Trophoblast cell (in vitro differentiated cells and primary cell): ENCODE results near the gene FAM83C.
A peak's percentile ranks its signal among the peaks of the same experiment; 100 is the strongest.

Experiments used
- DNase-seq, 2 donors: peaks; one replicate each; pipeline ENCODE4 v3.0.0-alpha.2; 2016
- H2AFZ ChIP-seq: 2 replicates; pipeline ENCODE4 v1.6.1; 2013; ENCODE audit warnings: low read length, moderate library complexity, mild to moderate bottlenecking; ENCODE audit not compliant: insufficient read depth, poor library complexity
- H2AK5ac ChIP-seq: 2 replicates; pipeline ENCODE4 v1.6.1; 2013; ENCODE audit warnings: mild to moderate bottlenecking, low read length
- H2BK120ac ChIP-seq: 2 replicates; pipeline ENCODE4 v1.6.1; 2013; ENCODE audit warnings: low read length, mild to moderate bottlenecking, moderate library complexity; ENCODE audit not compliant: insufficient read depth, poor library complexity
- H2BK12ac ChIP-seq: 2 replicates; pipeline ENCODE4 v1.6.1; 2013; ENCODE audit warnings: mild to moderate bottlenecking, low read length, moderate library complexity
- H2BK5ac ChIP-seq: 2 replicates; pipeline ENCODE4 v1.6.1; 2013; ENCODE audit warnings: low read length, low read depth, moderate library complexity, mild to moderate bottlenecking; ENCODE audit not compliant: poor library complexity
- H3K14ac ChIP-seq: 2 replicates; pipeline ENCODE4 v1.6.1; 2013; ENCODE audit warnings: mild to moderate bottlenecking, low read length
- H3K18ac ChIP-seq: 2 replicates; pipeline ENCODE4 v1.6.1; 2013; ENCODE audit warnings: mild to moderate bottlenecking, low read length
- H3K23ac ChIP-seq: 2 replicates; pipeline ENCODE4 v1.6.1; 2013; ENCODE audit warnings: low read length
- H3K27ac ChIP-seq: 2 replicates; pipeline ENCODE4 v1.5.1; 2013; ENCODE audit warnings: low read depth, mild to moderate bottlenecking, inconsistent platforms, low read length, moderate library complexity
- H3K27me3 ChIP-seq: 2 replicates; pipeline ENCODE4 v1.6.1; 2013; ENCODE audit warnings: inconsistent platforms, mild to moderate bottlenecking, low read length, moderate library complexity; ENCODE audit not compliant: insufficient read depth
- H3K36me3 ChIP-seq, 2 experiments: 1 replicate in 1 of 2; 2 replicates in 1 of 2; pipeline ENCODE4 v1.6.1; 2013; ENCODE audit warnings: low read length in 2 of 2, mild to moderate bottlenecking in 2 of 2, moderate library complexity in 1 of 2; ENCODE audit not compliant: insufficient read depth in 2 of 2, control insufficient read depth in 1 of 2
- H3K4ac ChIP-seq: 2 replicates; pipeline ENCODE4 v1.6.1; 2013; ENCODE audit warnings: low read depth, mild to moderate bottlenecking, low read length, moderate library complexity
- H3K4me1 ChIP-seq, 2 experiments: 1 replicate in 1 of 2; 2 replicates in 1 of 2; pipeline ENCODE4 v1.6.1; 2013; ENCODE audit warnings: low read length in 2 of 2, mild to moderate bottlenecking in 2 of 2, moderate library complexity in 1 of 2; ENCODE audit not compliant: insufficient read depth in 2 of 2, control insufficient read depth in 1 of 2
- H3K4me2 ChIP-seq: 2 replicates; pipeline ENCODE4 v1.6.1; 2013; ENCODE audit warnings: inconsistent platforms, mild to moderate bottlenecking, low read length, moderate library complexity
- H3K4me3 ChIP-seq: 2 replicates; pipeline ENCODE4 v1.5.1; 2013; ENCODE audit warnings: mild to moderate bottlenecking, low read depth, low read length, inconsistent platforms
- H3K79me1 ChIP-seq: one replicate; pipeline ENCODE4 v1.6.1; 2013; ENCODE audit warnings: low read length
- H3K79me2 ChIP-seq: 2 replicates; pipeline ENCODE4 v1.6.1; 2013; ENCODE audit warnings: low read length, mild to moderate bottlenecking; ENCODE audit not compliant: control insufficient read depth, insufficient read depth, poor library complexity
- H3K9ac ChIP-seq: 2 replicates; pipeline ENCODE4 v1.6.1; 2013; ENCODE audit warnings: mild to moderate bottlenecking, low read length
- H3K9me3 ChIP-seq: 2 replicates; pipeline ENCODE4 v1.6.1; 2013; ENCODE audit warnings: low read depth, mild to moderate bottlenecking, control low read depth, inconsistent platforms, low read length; ENCODE audit not compliant: insufficient read depth
- H4K12ac ChIP-seq: 2 replicates; pipeline ENCODE4 v1.6.1; 2013; ENCODE audit warnings: low read depth, mild to moderate bottlenecking, low read length, moderate library complexity
- H4K8ac ChIP-seq: 2 replicates; pipeline ENCODE4 v1.6.1; 2013; ENCODE audit warnings: low read depth, mild to moderate bottlenecking, low read length, moderate library complexity
- H4K91ac ChIP-seq: one replicate; pipeline ENCODE4 v1.6.1; 2013; ENCODE audit warnings: low read depth, mild to moderate bottlenecking, low read length, moderate library complexity
- WGBS: extraction: QIAGEN DNeasy Blood & Tissue Kit; methylation state at CpG from one replicate; pipeline ENCODE4 v1.1.7; 2013; ENCODE audit warnings: missing lambda C conversion rate; ENCODE audit not compliant: insufficient read length, insufficient coverage; ENCODE audit errors: extremely low coverage; 5-methylcytosine and 5-hydroxymethylcytosine counted together

The FAM83C gene

GRCh38 chr20:35339007-35339406 is 46.8 kb upstream of the FAM83C start:
- no peak overlapping the region for H4K8ac ChIP-seq
- no peaks in the 10 kb centered on the region for H3K9me3 ChIP-seq
- no peak overlapping the region for H3K4ac ChIP-seq
- no peaks in the 10 kb centered on the region for H3K79me2 ChIP-seq
- no CpG with 5 or more reads among the region's 2 CpGs for WGBS
- H3K79me1 ChIP-seq, result no peaks in the 10 kb centered on the region
- H2BK5ac ChIP-seq, result no peak overlapping the region
- H2BK12ac ChIP-seq, result no peak overlapping the region
- H3K14ac ChIP-seq, result no peak overlapping the region
- H4K91ac ChIP-seq, result no peak overlapping the region
- H3K18ac ChIP-seq, result no peak overlapping the region
- H3K23ac ChIP-seq, result no peak overlapping the region
- H3K4me1 ChIP-seq, result peaks cover 0 to 5% of the 10 kb centered on the region in 2 experiments
- no peak overlapping the region for H2AFZ ChIP-seq
- no peaks in the 10 kb centered on the region for H3K27me3 ChIP-seq
- DNase-seq, result peak in 1 of 2 donors; percentile 24
- no peak overlapping the region for H2AK5ac ChIP-seq
- no peak overlapping the region for H3K4me2 ChIP-seq
- no peaks in the 10 kb centered on the region for H3K36me3 ChIP-seq
- H2BK120ac ChIP-seq, result no peak overlapping the region
- no peak overlapping the region for H4K12ac ChIP-seq
- no peak overlapping the region for H3K9ac ChIP-seq
- H3K4me3 ChIP-seq, result no peak overlapping the region
- H3K27ac ChIP-seq, result no peak overlapping the region

GRCh38 chr20:35334311-35335101 is 42.3 kb upstream of the FAM83C start:
- no peak overlapping the region for H4K8ac ChIP-seq
- no peak overlapping the region for H3K27ac ChIP-seq
- no peak overlapping the region for H3K14ac ChIP-seq
- H3K18ac ChIP-seq, result no peak overlapping the region
- H3K4me1 ChIP-seq, result no peaks in the 10 kb centered on the region
- H4K12ac ChIP-seq, result no peak overlapping the region
- no peak for DNase-seq
- H3K79me2 ChIP-seq, result no peaks in the 10 kb centered on the region
- no peak overlapping the region for H2BK12ac ChIP-seq
- H3K9me3 ChIP-seq, result no peaks in the 10 kb centered on the region
- H3K23ac ChIP-seq, result no peak overlapping the region
- no peak overlapping the region for H3K4me3 ChIP-seq
- no peaks in the 10 kb centered on the region for H3K36me3 ChIP-seq
- H2AFZ ChIP-seq, result no peak overlapping the region
- no peak overlapping the region for H2AK5ac ChIP-seq
- H4K91ac ChIP-seq, result no peak overlapping the region
- H3K4me2 ChIP-seq, result no peak overlapping the region
- no peaks in the 10 kb centered on the region for H3K79me1 ChIP-seq
- no peak overlapping the region for H3K4ac ChIP-seq
- no peaks in the 10 kb centered on the region for H3K27me3 ChIP-seq
- no peak overlapping the region for H2BK120ac ChIP-seq
- H3K9ac ChIP-seq, result no peak overlapping the region
- no peak overlapping the region for H2BK5ac ChIP-seq
- no CpG with 5 or more reads among the region's 5 CpGs for WGBS

- no peak overlapping the region for H3K18ac ChIP-seq
- WGBS, result no CpG with 5 or more reads among the region's 4 CpGs
Measured at GRCh38 chr20:35333606-35334005, 41.4 kb upstream of the FAM83C start.

GRCh38 chr20:35332540-35333200 is 40.4 kb upstream of the FAM83C start:
- Histone ChIP-seq H4K12ac (no peak overlapping the region), H2BK5ac (no peak overlapping the region), H3K27ac (no peak overlapping the region), H2BK120ac (no peak overlapping the region), H3K4ac (no peak overlapping the region), H3K9me3 (no peaks in the 10 kb centered on the region), H3K18ac (no peak overlapping the region), H3K79me2 (no peaks in the 10 kb centered on the region), H2AK5ac (no peak overlapping the region), H2AFZ (no peak overlapping the region), H3K9ac (no peak overlapping the region), H3K36me3 (no peaks in the 10 kb centered on the region), H3K4me2 (no peak overlapping the region), H3K14ac (no peak overlapping the region), H4K8ac (no peak overlapping the region), H4K91ac (no peak overlapping the region), H3K4me3 (no peak overlapping the region), H3K79me1 (no peaks in the 10 kb centered on the region), H3K27me3 (no peaks in the 10 kb centered on the region), H2BK12ac (no peak overlapping the region), H3K4me1 (peaks cover 0 to 2% of the 10 kb centered on the region in 2 experiments), H3K23ac (no peak overlapping the region)
- no peak for DNase-seq
- 100% methylated on average over 1 of the region's 5 CpGs for WGBS

More at GRCh38 chr20:35333606-35334005, 41.4 kb upstream of the FAM83C start:
- DNase-seq, result no peak
- H4K12ac ChIP-seq, result no peak overlapping the region
- no peaks in the 10 kb centered on the region for H3K79me1 ChIP-seq
- H3K14ac ChIP-seq, result no peak overlapping the region
- H3K27me3 ChIP-seq, result no peaks in the 10 kb centered on the region
- no peaks in the 10 kb centered on the region for H3K9me3 ChIP-seq
- H4K91ac ChIP-seq, result no peak overlapping the region
- H2BK5ac ChIP-seq, result no peak overlapping the region
- no peak overlapping the region for H3K4ac ChIP-seq
- no peak overlapping the region for H2BK12ac ChIP-seq
- no peak overlapping the region for H2BK120ac ChIP-seq
- H3K9ac ChIP-seq, result no peak overlapping the region
- no peaks in the 10 kb centered on the region for H3K36me3 ChIP-seq
- no peak overlapping the region for H2AFZ ChIP-seq
- no peak overlapping the region for H3K4me3 ChIP-seq
- no peak overlapping the region for H3K23ac ChIP-seq
- peaks cover 0 to 2% of the 10 kb centered on the region in 2 experiments for H3K4me1 ChIP-seq
- no peak overlapping the region for H3K4me2 ChIP-seq
- no peak overlapping the region for H4K8ac ChIP-seq
- no peak overlapping the region for H2AK5ac ChIP-seq
- no peaks in the 10 kb centered on the region for H3K79me2 ChIP-seq
- H3K27ac ChIP-seq, result no peak overlapping the region
